Measurements from ENCODE around the gene HSD17B3.

The HSD17B3 gene

DNA sequence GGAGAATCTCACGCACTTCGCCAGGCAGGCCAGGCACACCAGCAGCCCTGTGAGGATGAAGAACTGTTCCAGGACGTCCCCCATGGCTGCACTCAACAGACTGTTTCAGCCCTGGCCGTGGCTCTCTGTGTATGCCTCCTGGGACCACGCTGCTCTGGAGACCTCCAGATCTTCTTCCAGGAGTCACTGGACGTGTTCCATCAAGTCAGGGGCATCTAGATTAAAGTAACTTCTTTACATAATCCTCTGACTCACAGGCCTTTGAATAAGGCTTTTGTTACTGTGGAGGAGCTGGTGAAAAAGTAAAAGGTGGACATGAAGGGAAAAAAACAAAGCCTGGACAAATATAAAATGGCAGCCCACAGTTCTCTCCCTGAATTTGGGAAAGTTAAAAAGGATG lies at the start of gene HSD17B3:
HSD17B3 (minus strand) TSS at position 156 of the 400 bp plus-strand sequence; CDS start at position 84, 72 bp downstream.
- in situ Hi-C loops (cut with MboI; ENCODE audit: low sequenced_read_pairs), result no loop called here
- DNase-seq (ENCODE audit: low spot score in 2 of 2), result peak; percentile 62 to 90
- no peaks in the 10 kb centered on the region for H3K9me3 ChIP-seq

DNA sequence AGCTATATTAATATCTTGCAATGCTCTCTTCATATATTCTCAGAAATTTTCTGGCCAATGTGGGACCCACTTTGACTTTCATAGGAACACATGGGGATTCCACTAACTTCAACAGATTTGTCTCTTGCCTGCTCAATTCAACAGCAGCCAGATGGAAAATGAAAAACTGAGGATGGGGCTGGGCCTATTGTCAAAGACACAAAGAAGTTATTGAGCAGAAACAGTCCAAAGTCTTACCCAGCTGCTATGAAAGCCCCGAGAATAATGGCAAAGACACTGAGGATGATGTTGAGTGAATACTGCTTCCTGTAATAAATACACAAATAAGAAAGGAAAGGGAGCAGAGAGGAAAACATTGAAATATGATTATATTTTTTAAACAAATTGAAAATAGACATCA lies 48.9 kb upstream of the HSD17B3 start:
- no peaks in the 10 kb centered on the region for H3K36me3 ChIP-seq (replicated peaks)
- peaks cover 12% of the 10 kb centered on the region for H3K4me1 ChIP-seq
- H3K27me3 ChIP-seq (ENCODE audit: low read depth), result no peaks in the 10 kb centered on the region
- peak; percentile 41 to 49 for DNase-seq (ENCODE audit: low spot score in 2 of 2)
- H3K4me3 ChIP-seq, result no peak overlapping the region
- in situ Hi-C loops (cut with MboI; ENCODE audit: low sequenced_read_pairs), result no loop called here
- H3K9me3 ChIP-seq, result no peaks in the 10 kb centered on the region

More for the DNA sequence above, at the start of gene HSD17B3:
- Histone ChIP-seq H3K4me3 (no peak within 1 kb of the TSS), H3K36me3 (replicated peaks) (no peaks in the 10 kb centered on the region; the same call in 1 of the 2 replicates), H3K4me1 (peaks cover 8% of the 10 kb centered on the region), H3K27me3 (ENCODE audit: low read depth) (no peaks in the 10 kb centered on the region)

GRCh38 chr9:96348261-96348660 lies 46.3 kb upstream of the HSD17B3 start:
- Histone ChIP-seq H3K27me3 (ENCODE audit: low read depth) (no peaks in the 10 kb centered on the region), H3K4me3 (no peak overlapping the region), H3K9me3 (no peaks in the 10 kb centered on the region), H3K4me1 (peaks cover 30% of the 10 kb centered on the region), H3K36me3 (replicated peaks) (no peaks in the 10 kb centered on the region)
- no peak for DNase-seq (ENCODE audit: low spot score in 2 of 2)
- in situ Hi-C loops (cut with MboI; ENCODE audit: low sequenced_read_pairs), result no loop called here

DNA sequence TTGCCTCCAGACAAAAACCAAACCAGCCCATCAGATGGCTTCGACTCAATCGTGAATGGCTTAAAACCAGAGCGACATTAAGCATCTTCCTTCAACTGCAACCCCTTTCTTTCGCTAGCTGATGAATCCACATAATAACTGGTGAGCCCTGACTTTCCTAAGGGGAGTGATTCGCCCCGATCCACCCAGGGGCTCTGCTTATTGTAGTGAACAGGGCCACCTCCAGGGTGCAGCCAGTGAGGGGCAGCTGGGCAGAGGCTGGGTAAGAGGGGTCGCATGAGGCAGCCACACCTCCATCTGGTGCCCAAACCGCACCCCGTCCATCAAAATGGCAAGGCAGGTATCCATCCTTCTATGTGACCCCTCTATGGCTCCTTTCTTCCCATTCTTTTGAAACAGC lies 43.6 kb upstream of the HSD17B3 start:
- peaks cover 25% of the 10 kb centered on the region for H3K4me1 ChIP-seq
- no peaks in the 10 kb centered on the region for H3K36me3 ChIP-seq (replicated peaks)
- H3K9me3 ChIP-seq, result no peaks in the 10 kb centered on the region
- in situ Hi-C loops (cut with MboI; ENCODE audit: low sequenced_read_pairs), result no loop called here
- DNase-seq (ENCODE audit: low spot score in 2 of 2), result no peak
- no peaks in the 10 kb centered on the region for H3K27me3 ChIP-seq (ENCODE audit: low read depth)
- no peak overlapping the region for H3K4me3 ChIP-seq

DNA sequence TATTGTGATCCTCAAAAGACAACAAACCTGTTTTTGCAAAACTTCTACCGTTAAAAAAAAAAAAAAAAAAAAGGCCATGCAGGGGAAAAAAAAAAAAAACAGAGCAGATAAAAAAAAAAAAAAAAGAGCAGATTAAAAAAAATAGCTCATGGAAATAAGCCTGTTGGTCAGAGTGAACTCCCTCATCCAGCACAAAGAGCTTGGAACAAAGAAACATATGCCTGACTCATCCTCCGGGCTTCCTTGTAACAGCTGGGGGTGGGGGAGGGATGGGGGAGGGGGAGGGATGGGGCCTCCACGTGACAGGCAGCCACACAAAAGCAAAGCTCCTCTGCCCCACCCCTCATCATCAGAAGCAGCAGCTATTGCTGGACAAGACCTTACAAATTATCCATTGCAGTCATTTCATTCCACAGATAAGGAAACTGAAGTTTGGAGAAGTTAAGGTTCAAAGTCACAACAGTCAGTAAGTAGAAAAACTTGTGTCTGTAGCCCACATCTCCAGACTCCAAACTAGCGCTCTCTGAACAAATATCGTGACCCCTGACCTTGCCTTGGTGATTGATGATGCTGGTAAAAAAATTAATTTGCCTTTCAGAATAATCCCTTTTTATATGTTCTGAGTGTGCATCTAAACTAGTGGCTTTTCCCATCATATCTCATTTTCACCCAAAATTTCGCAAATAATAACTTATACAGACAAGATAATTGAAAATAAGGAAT lies 42.6 kb upstream of the HSD17B3 start:
- peak; percentile 80 to 84 for DNase-seq (ENCODE audit: low spot score in 2 of 2)
- Histone ChIP-seq H3K27me3 (ENCODE audit: low read depth) (no peaks in the 10 kb centered on the region), H3K4me1 (peaks cover 29% of the 10 kb centered on the region), H3K36me3 (replicated peaks) (no peaks in the 10 kb centered on the region), H3K9me3 (no peaks in the 10 kb centered on the region), H3K4me3 (no peak overlapping the region)
- in situ Hi-C loops (cut with MboI; ENCODE audit: low sequenced_read_pairs), result no loop called here

- Histone ChIP-seq H3K9me3 (no peaks in the 10 kb centered on the region), H3K27me3 (ENCODE audit: low read depth) (no peaks in the 10 kb centered on the region), H3K4me3 (no peak overlapping the region), H3K36me3 (replicated peaks) (no peaks in the 10 kb centered on the region), H3K4me1 (peaks cover 34% of the 10 kb centered on the region)
- DNase-seq (ENCODE audit: low spot score in 2 of 2), result no peak
- in situ Hi-C loops (cut with MboI; ENCODE audit: low sequenced_read_pairs), result no loop called here
These were observed 41.8 kb upstream of the HSD17B3 start for GRCh38 chr9:96343515-96344360.

- H3K36me3 ChIP-seq (replicated peaks), result no peaks in the 10 kb centered on the region
- no peak for DNase-seq (ENCODE audit: low spot score in 2 of 2)
- H3K4me1 ChIP-seq, result peaks cover 34% of the 10 kb centered on the region
- H3K9me3 ChIP-seq, result no peaks in the 10 kb centered on the region
- H3K4me3 ChIP-seq, result no peak overlapping the region
- in situ Hi-C loops (cut with MboI; ENCODE audit: low sequenced_read_pairs), result no loop called here
- H3K27me3 ChIP-seq (ENCODE audit: low read depth), result no peaks in the 10 kb centered on the region
These were observed 40.7 kb upstream of the HSD17B3 start for GRCh38 chr9:96342571-96343245.

- H3K9me3 ChIP-seq, result no peaks in the 10 kb centered on the region
- H3K27me3 ChIP-seq (ENCODE audit: low read depth), result no peaks in the 10 kb centered on the region
- peaks cover 29% of the 10 kb centered on the region for H3K4me1 ChIP-seq
- no peak for DNase-seq (ENCODE audit: low spot score in 2 of 2)
- H3K4me3 ChIP-seq, result no peak overlapping the region
- in situ Hi-C loops (cut with MboI; ENCODE audit: low sequenced_read_pairs), result no loop called here
- H3K36me3 ChIP-seq (replicated peaks), result no peaks in the 10 kb centered on the region
These were observed 38.7 kb upstream of the HSD17B3 start for GRCh38 chr9:96340707-96341106.

DNA sequence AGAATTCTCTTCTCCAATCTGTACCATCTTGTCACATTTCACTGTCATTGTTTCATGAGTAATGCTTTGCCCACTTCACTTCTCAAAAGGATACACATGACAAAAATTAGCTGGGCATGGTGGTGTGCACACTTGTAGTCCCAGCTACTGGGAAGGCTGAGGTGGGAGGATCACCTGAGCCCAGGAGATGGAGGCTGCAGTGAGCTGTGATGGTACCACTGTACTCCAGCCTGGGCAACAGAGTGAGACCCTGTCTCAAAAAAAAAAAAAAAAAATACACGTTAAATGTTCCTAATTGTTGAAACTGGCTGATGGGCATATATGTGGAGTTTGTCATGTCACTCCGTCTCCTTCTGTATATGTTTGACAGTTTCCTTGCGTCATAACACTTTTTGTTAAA lies 36.3 kb upstream of the HSD17B3 start:
- no peaks in the 10 kb centered on the region for H3K27me3 ChIP-seq (ENCODE audit: low read depth)
- no peaks in the 10 kb centered on the region for H3K36me3 ChIP-seq (replicated peaks)
- H3K4me3 ChIP-seq, result no peak overlapping the region
- no peaks in the 10 kb centered on the region for H3K9me3 ChIP-seq
- H3K4me1 ChIP-seq, result peaks cover 14% of the 10 kb centered on the region
- in situ Hi-C loops (cut with MboI; ENCODE audit: low sequenced_read_pairs), result no loop called here
- DNase-seq (ENCODE audit: low spot score in 2 of 2), result no peak

- Histone ChIP-seq H3K27me3 (ENCODE audit: low read depth) (no peaks in the 10 kb centered on the region), H3K9me3 (no peaks in the 10 kb centered on the region)
- in situ Hi-C loops (cut with MboI; ENCODE audit: low sequenced_read_pairs), result no loop called here
These were observed 32.0 kb upstream of the HSD17B3 start for GRCh38 chr9:96333958-96334357.

GRCh38 chr9:96331236-96331947 lies 29.4 kb upstream of the HSD17B3 start:
- DNase-seq (ENCODE audit: low spot score in 2 of 2), result no peak
- Histone ChIP-seq H3K4me3 (no peak overlapping the region), H3K4me1 (no peaks in the 10 kb centered on the region), H3K36me3 (replicated peaks) (no peaks in the 10 kb centered on the region), H3K27me3 (ENCODE audit: low read depth) (no peaks in the 10 kb centered on the region), H3K9me3 (no peaks in the 10 kb centered on the region)
- in situ Hi-C loops (cut with MboI; ENCODE audit: low sequenced_read_pairs), result no loop called here

More at GRCh38 chr9:96333958-96334357, 32.0 kb upstream of the HSD17B3 start:
- Histone ChIP-seq H3K4me1 (no peaks in the 10 kb centered on the region; the same call in 1 of the 2 replicates), H3K4me3 (no peak overlapping the region), H3K36me3 (replicated peaks) (no peaks in the 10 kb centered on the region)
- no peak for DNase-seq (ENCODE audit: low spot score in 2 of 2)

GRCh38 chr9:96327694-96328352 lies 25.8 kb upstream of the HSD17B3 start:
- in situ Hi-C loops (cut with MboI; ENCODE audit: low sequenced_read_pairs), result loop anchor here (10.0 kb wide), 1 partner anchor 337 kb away; no protein-coding TSS in a partner anchor
- H3K9me3 ChIP-seq, result no peaks in the 10 kb centered on the region
- H3K27me3 ChIP-seq (ENCODE audit: low read depth), result no peaks in the 10 kb centered on the region
- H3K4me1 ChIP-seq, result no peaks in the 10 kb centered on the region
- DNase-seq (ENCODE audit: low spot score in 2 of 2), result peak; percentile 15 to 66
- no peaks in the 10 kb centered on the region for H3K36me3 ChIP-seq (replicated peaks)
- no peak overlapping the region for H3K4me3 ChIP-seq

GRCh38 chr9:96323169-96323568 lies 21.2 kb upstream of the HSD17B3 start:
- no peak for DNase-seq (ENCODE audit: low spot score in 2 of 2)
- Histone ChIP-seq H3K36me3 (replicated peaks) (no peaks in the 10 kb centered on the region), H3K27me3 (ENCODE audit: low read depth) (no peaks in the 10 kb centered on the region), H3K4me1 (no peaks in the 10 kb centered on the region), H3K4me3 (no peak overlapping the region), H3K9me3 (no peaks in the 10 kb centered on the region)
- in situ Hi-C loops (cut with MboI; ENCODE audit: low sequenced_read_pairs), result loop anchor here (10.0 kb wide), 1 partner anchor 342 kb away; no protein-coding TSS in a partner anchor
